Measurements from ENCODE around the gene KANSL1.

The KANSL1 gene

GRCh38 chr17:46178550-46179214, 14.5 kb downstream of the KANSL1 start:
- H3K4me3 ChIP-seq (ENCODE audit: severe bottlenecking): no peak overlapping the region
- no peak for DNase-seq (ENCODE audit: low spot score)
- no peaks in the 10 kb centered on the region for H3K27me3 ChIP-seq (ENCODE audit: insufficient read depth, poor library complexity, severe bottlenecking)
- H3K36me3 ChIP-seq (ENCODE audit: low read depth): peaks cover 13% of the 10 kb centered on the region
- TF ChIP-seq CTCF (IDR thresholded peaks at IDR 0.05; ENCODE audit: poor library complexity, severe bottlenecking): no peak
- H3K4me1 ChIP-seq (ENCODE audit: insufficient read depth, poor library complexity, severe bottlenecking): peaks cover 26% of the 10 kb centered on the region
- no peak overlapping the region for H3K27ac ChIP-seq (ENCODE audit: poor library complexity, severe bottlenecking)
- no peaks in the 10 kb centered on the region for H3K9me3 ChIP-seq (ENCODE audit: severe bottlenecking)
- peak; percentile 80 for ATAC-seq (ENCODE audit: low read depth)

DNA sequence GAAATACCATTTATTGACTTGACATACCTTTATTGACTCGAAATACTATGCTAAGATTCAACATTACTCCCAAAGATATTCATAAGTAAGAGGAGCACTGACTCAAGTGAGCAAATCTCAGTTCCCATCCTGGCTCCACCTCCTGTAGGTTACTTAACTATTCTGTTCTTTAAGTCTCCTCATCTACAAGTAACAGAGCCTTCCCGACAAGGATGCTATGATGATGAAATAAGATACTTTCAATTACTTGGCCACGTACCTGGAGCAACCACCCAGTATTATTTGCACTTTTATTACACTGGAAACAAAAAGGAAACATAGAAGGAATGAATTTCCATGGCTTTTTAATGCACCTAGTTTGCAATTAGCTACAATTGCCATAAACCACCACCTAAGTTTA, 16.3 kb downstream of the KANSL1 start:
- no peaks in the 10 kb centered on the region for H3K27me3 ChIP-seq (ENCODE audit: insufficient read depth, poor library complexity, severe bottlenecking)
- H3K4me3 ChIP-seq (ENCODE audit: severe bottlenecking): no peak overlapping the region
- peaks cover 21% of the 10 kb centered on the region for H3K36me3 ChIP-seq (ENCODE audit: low read depth)
- peaks cover 26% of the 10 kb centered on the region for H3K4me1 ChIP-seq (ENCODE audit: insufficient read depth, poor library complexity, severe bottlenecking)
- DNase-seq (ENCODE audit: low spot score) (no peak), ATAC-seq (ENCODE audit: low read depth) (no peak)
- H3K9me3 ChIP-seq (ENCODE audit: severe bottlenecking): no peaks in the 10 kb centered on the region
- H3K27ac ChIP-seq (ENCODE audit: poor library complexity, severe bottlenecking): no peak overlapping the region
- no peak for TF ChIP-seq CTCF (IDR thresholded peaks at IDR 0.05; ENCODE audit: poor library complexity, severe bottlenecking)

- ATAC-seq (ENCODE audit: low read depth): peak; percentile 49; the same call in 2 of the 3 replicates
- Histone ChIP-seq H3K4me3 (ENCODE audit: severe bottlenecking) (no peak overlapping the region), H3K27me3 (ENCODE audit: insufficient read depth, poor library complexity, severe bottlenecking) (no peaks in the 10 kb centered on the region), H3K36me3 (ENCODE audit: low read depth) (peaks cover 32% of the 10 kb centered on the region), H3K9me3 (ENCODE audit: severe bottlenecking) (no peaks in the 10 kb centered on the region), H3K27ac (ENCODE audit: poor library complexity, severe bottlenecking) (no peak overlapping the region), H3K4me1 (ENCODE audit: insufficient read depth, poor library complexity, severe bottlenecking) (peaks cover 26% of the 10 kb centered on the region)
- DNase-seq (ENCODE audit: low spot score): no peak
- TF ChIP-seq CTCF (IDR thresholded peaks at IDR 0.05; ENCODE audit: poor library complexity, severe bottlenecking): no peak
Measured at GRCh38 chr17:46175891-46176290, 17.3 kb downstream of the KANSL1 start.

GRCh38 chr17:46173153-46173552, 20.1 kb downstream of the KANSL1 start:
- Histone ChIP-seq H3K27ac (ENCODE audit: poor library complexity, severe bottlenecking) (no peak overlapping the region), H3K27me3 (ENCODE audit: insufficient read depth, poor library complexity, severe bottlenecking) (no peaks in the 10 kb centered on the region), H3K4me3 (ENCODE audit: severe bottlenecking) (no peak overlapping the region), H3K9me3 (ENCODE audit: severe bottlenecking) (no peaks in the 10 kb centered on the region), H3K36me3 (ENCODE audit: low read depth) (peaks cover 57% of the 10 kb centered on the region), H3K4me1 (ENCODE audit: insufficient read depth, poor library complexity, severe bottlenecking) (peaks cover 19% of the 10 kb centered on the region)
- DNase-seq (ENCODE audit: low spot score): no peak
- TF ChIP-seq CTCF (IDR thresholded peaks at IDR 0.05; ENCODE audit: poor library complexity, severe bottlenecking): no peak
- no peak for ATAC-seq (ENCODE audit: low read depth)

- DNase-seq (ENCODE audit: low spot score) (no peak), ATAC-seq (ENCODE audit: low read depth) (no peak)
- Histone ChIP-seq H3K4me1 (ENCODE audit: insufficient read depth, poor library complexity, severe bottlenecking) (peaks cover 20% of the 10 kb centered on the region), H3K4me3 (ENCODE audit: severe bottlenecking) (no peak overlapping the region), H3K9me3 (ENCODE audit: severe bottlenecking) (no peaks in the 10 kb centered on the region), H3K27ac (ENCODE audit: poor library complexity, severe bottlenecking) (no peak overlapping the region), H3K36me3 (ENCODE audit: low read depth) (peaks cover 63% of the 10 kb centered on the region), H3K27me3 (ENCODE audit: insufficient read depth, poor library complexity, severe bottlenecking) (no peaks in the 10 kb centered on the region)
- TF ChIP-seq CTCF (IDR thresholded peaks at IDR 0.05; ENCODE audit: poor library complexity, severe bottlenecking): no peak
Measured at GRCh38 chr17:46171939-46172338, 21.3 kb downstream of the KANSL1 start.

Data from RWPE2 (cell line).